ENCODE results near the gene VPS4A. TPM values are rescaled to one million over a fixed set of nuclear protein-coding genes. Genes with fewer than 3 reads are reported as not detected.

VPS4A gene
- total RNA-seq, 1 experiment from 2014 or later: 31.4 TPM

DNA sequence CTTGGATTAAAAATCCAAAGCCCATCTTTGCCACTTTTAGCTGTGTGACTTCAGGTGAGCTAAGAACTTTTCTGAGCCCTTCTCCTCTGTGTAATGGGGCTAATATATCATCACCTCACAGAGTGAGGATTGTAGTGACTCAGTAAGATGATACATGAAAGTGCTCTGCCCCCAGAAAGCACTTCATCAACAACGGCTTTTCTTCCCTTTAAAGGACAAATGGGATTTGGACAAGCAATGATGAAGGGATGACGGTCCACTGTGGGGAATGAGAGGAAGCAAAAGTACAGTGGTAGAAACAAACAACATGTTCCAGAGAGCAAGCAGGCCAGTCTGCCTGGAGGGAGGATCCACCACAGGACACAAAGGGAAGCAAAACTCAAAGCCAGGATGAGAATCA lies 54.8 kb downstream of the VPS4A start:
- Mint-ChIP-seq H3K27ac (ENCODE audit: unreplicated experiment) (no peak overlapping the region), H3K4me3 (ENCODE audit: low read depth, unreplicated experiment) (no peak overlapping the region), H3K27me3 (ENCODE audit: unreplicated experiment) (no peaks in the 10 kb centered on the region), H3K4me1 (ENCODE audit: low read depth, unreplicated experiment) (no peaks in the 10 kb centered on the region), H3K9me3 (ENCODE audit: low read depth, unreplicated experiment) (no peaks in the 10 kb centered on the region), H3K36me3 (ENCODE audit: insufficient read depth, unreplicated experiment) (peaks cover 36% of the 10 kb centered on the region)
- BruUV-seq (replicated peaks): no TSS peak
- TF ChIP-seq, protein P1, sequence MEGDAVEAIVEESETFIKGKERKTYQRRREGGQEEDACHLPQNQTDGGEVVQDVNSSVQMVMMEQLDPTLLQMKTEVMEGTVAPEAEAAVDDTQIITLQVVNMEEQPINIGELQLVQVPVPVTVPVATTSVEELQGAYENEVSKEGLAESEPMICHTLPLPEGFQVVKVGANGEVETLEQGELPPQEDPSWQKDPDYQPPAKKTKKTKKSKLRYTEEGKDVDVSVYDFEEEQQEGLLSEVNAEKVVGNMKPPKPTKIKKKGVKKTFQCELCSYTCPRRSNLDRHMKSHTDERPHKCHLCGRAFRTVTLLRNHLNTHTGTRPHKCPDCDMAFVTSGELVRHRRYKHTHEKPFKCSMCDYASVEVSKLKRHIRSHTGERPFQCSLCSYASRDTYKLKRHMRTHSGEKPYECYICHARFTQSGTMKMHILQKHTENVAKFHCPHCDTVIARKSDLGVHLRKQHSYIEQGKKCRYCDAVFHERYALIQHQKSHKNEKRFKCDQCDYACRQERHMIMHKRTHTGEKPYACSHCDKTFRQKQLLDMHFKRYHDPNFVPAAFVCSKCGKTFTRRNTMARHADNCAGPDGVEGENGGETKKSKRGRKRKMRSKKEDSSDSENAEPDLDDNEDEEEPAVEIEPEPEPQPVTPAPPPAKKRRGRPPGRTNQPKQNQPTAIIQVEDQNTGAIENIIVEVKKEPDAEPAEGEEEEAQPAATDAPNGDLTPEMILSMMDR (IDR thresholded peaks at IDR 0.05; ENCODE audit: unreplicated experiment): no peak
- no peak for DNase-seq
- CTCF ChIA-PET: no interaction called here
- intact Hi-C loops (cut with micrococcal nuclease; ENCODE audit: unreplicated experiment): no loop called here

- peaks cover 38% of the 10 kb centered on the region for H3K36me3 Mint-ChIP-seq (ENCODE audit: insufficient read depth, unreplicated experiment)
- H3K27me3 Mint-ChIP-seq (ENCODE audit: unreplicated experiment): no peaks in the 10 kb centered on the region
- no peak overlapping the region for H3K27ac Mint-ChIP-seq (ENCODE audit: unreplicated experiment)
- no peak overlapping the region for H3K4me3 Mint-ChIP-seq (ENCODE audit: low read depth, unreplicated experiment)
- no peaks in the 10 kb centered on the region for H3K4me1 Mint-ChIP-seq (ENCODE audit: low read depth, unreplicated experiment)
- CTCF ChIA-PET: interaction anchor here (0.8 kb wide), 1 partner anchor 1386 kb away, joined by 3 read pairs; no protein-coding TSS in a partner anchor
- DNase-seq: no peak
- no peaks in the 10 kb centered on the region for H3K9me3 Mint-ChIP-seq (ENCODE audit: low read depth, unreplicated experiment)
- intact Hi-C loops (cut with micrococcal nuclease; ENCODE audit: unreplicated experiment): no loop called here
- no TSS peak for BruUV-seq (replicated peaks)
- TF ChIP-seq, protein P1 (IDR thresholded peaks at IDR 0.05; ENCODE audit: unreplicated experiment): no peak
These were observed 55.3 kb downstream of the VPS4A start for GRCh38 chr16:69366431-69366830.

DNA sequence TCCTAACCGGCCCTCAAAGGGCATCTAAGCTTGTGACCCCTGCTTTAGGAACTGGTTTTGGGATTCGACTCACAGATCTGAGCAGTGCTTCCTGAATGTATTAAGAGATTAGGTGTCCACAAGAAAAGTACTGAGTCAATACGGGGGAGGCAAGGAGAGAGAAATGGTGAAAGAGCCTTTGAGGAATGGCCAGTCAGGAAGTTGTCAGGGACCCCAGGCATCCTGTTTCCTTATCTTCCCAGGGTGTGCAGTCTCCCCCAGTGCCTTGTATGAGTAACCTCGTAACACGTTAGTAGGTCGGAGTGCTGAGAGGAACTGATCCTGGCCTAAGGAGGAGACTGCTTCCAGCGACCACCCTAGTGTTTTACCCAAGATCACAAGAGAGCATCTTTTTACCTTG lies 56.8 kb downstream of the VPS4A start:
- DNase-seq: no peak
- BruUV-seq (replicated peaks): no TSS peak
- Mint-ChIP-seq H3K9me3 (ENCODE audit: low read depth, unreplicated experiment) (no peaks in the 10 kb centered on the region), H3K36me3 (ENCODE audit: insufficient read depth, unreplicated experiment) (peaks cover 35% of the 10 kb centered on the region), H3K4me1 (ENCODE audit: low read depth, unreplicated experiment) (no peaks in the 10 kb centered on the region), H3K4me3 (ENCODE audit: low read depth, unreplicated experiment) (no peak overlapping the region), H3K27me3 (ENCODE audit: unreplicated experiment) (no peaks in the 10 kb centered on the region), H3K27ac (ENCODE audit: unreplicated experiment) (no peak overlapping the region)
- intact Hi-C loops (cut with micrococcal nuclease; ENCODE audit: unreplicated experiment): no loop called here
- CTCF ChIA-PET: no interaction called here
- TF ChIP-seq, protein P1 (IDR thresholded peaks at IDR 0.05; ENCODE audit: unreplicated experiment): no peak

GRCh38 chr16:69368866-69369265 lies 57.7 kb downstream of the VPS4A start:
- DNase-seq: no peak
- CTCF ChIA-PET: no interaction called here
- TF ChIP-seq, protein P1 (IDR thresholded peaks at IDR 0.05; ENCODE audit: unreplicated experiment): no peak
- Mint-ChIP-seq H3K27ac (ENCODE audit: unreplicated experiment) (no peak overlapping the region), H3K27me3 (ENCODE audit: unreplicated experiment) (no peaks in the 10 kb centered on the region), H3K36me3 (ENCODE audit: insufficient read depth, unreplicated experiment) (peaks cover 35% of the 10 kb centered on the region), H3K9me3 (ENCODE audit: low read depth, unreplicated experiment) (no peaks in the 10 kb centered on the region), H3K4me1 (ENCODE audit: low read depth, unreplicated experiment) (no peaks in the 10 kb centered on the region), H3K4me3 (ENCODE audit: low read depth, unreplicated experiment) (no peak overlapping the region)
- BruUV-seq (replicated peaks): no TSS peak
- intact Hi-C loops (cut with micrococcal nuclease; ENCODE audit: unreplicated experiment): no loop called here
